Measurements from ENCODE around the gene GIGYF2.
"Not testable (repeated sequence)": the region's sequence is repeated elsewhere in the genome, so short reads cannot be mapped to it uniquely, and the experiment has no call there.

Gene GIGYF2

GRCh38 chr2:232892843-232893242 is 195.7 kb downstream of the GIGYF2 start:
- no peak for DNase-seq (ENCODE audit: low read depth)

GRCh38 chr2:232893834-232894233 is 196.7 kb downstream of the GIGYF2 start:
- DNase-seq (ENCODE audit: low read depth), result no peak

DNA sequence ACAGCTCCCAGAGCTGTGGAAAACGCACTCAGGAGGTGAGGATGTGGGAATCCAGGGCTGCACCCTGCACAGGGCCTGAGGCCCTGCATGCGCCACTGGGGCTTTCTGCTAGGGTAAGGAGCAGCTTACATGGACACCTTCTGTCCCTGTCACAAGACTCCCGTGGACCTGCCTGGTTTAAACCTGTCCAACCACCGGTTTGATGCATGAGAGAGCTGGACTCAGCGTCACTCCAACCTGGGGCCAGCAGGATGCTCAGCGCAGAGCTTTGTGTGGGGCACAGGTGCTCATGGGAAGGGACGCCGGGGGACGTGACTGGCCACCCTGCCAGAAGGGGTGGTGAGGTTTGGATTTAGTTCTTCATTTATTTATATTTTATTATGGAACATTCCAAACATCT is 197.1 kb downstream of the GIGYF2 start:
- no peak for DNase-seq (ENCODE audit: low read depth)

GRCh38 chr2:232894746-232895145 is 197.6 kb downstream of the GIGYF2 start:
- DNase-seq (ENCODE audit: low read depth), result no peak

GRCh38 chr2:232896111-232896510 is 199.0 kb downstream of the GIGYF2 start:
- DNase-seq (ENCODE audit: low read depth), result no peak

DNA sequence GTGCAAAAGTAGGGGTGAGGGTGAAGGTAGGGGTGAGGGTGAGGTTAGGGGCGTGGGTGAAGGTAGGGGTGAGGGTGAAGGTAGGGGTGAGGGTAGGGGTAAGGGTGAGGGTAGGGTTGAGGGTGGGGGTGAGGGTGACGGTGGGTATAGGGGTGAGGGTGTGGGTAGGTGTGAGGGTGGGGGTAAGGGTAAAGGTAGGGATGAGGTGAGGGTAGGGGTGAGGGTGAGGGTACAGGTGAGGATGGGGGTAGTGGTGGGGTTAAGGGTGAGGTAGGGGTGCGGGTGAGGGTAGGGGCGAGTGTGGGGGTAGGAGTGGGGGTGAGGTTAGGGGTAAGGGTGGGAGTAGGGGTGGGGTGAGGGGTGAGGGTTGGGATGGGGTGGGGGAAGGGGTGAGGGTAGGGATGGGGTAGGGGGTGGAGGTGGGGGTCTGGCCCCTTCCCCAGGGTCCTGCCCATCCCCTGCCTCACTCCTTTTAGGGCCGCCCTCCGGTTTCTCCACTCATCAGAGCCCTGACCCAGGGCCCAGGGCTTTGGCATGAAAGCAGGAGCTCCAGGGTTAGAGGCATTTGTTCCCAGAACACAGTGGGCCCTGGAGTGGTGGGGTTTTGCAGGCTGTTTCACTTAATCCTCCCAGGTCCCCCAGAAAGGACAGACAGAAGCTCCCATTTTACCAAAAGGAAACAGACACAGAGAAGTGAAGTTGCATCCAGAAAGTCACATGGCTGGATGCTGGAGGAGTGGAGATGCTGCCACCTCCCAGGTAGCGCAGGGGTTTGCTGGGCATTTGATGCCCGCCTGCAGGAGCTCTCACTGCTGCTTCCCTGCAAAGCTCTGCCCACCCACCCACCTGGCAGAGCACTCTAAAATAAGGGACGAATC is 199.8 kb downstream of the GIGYF2 start:
- no peak for DNase-seq (ENCODE audit: low read depth)

DNA sequence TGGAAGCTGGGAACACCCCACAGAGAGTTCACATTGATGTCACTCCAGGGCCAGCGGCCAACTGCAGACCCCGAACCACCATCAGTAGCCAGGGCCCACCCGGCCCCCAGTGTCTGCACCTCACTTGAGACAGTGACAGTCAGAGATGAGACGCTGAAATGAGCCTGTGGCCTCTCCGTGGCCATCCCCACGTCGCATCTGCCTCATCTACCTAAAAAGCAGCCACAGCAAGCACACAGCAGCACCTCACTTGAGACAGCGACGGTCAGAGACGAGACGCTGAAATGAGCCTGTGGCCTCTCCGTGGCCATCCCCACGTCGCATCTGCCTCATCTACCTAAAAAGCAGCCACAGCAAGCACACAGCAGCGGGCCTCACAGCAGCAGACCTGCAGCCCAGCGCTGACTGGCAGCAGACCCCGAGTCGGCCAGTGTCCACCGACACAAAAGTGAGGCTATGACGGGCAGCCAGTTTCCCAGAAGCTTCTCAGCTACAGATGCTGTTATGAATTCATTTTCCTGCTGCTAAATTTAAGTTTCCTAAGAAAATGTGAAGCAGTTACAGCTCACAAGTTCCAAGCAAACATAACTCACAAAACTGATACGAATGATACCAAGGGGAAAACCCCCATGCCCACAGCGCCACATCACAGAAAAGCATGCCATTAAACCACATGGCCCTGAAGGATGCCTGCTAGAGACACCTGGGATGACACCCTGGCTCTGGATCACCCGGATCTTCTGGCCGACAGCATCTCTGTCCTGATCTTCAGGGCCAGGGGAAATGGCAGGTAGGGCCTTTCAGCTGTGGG is 200.7 kb downstream of the GIGYF2 start:
- peak; percentile 65 for DNase-seq (ENCODE audit: low read depth)

- DNase-seq (ENCODE audit: low read depth), result no peak
Observed at GRCh38 chr2:232898592-232899543, 201.7 kb downstream of the GIGYF2 start.

DNA sequence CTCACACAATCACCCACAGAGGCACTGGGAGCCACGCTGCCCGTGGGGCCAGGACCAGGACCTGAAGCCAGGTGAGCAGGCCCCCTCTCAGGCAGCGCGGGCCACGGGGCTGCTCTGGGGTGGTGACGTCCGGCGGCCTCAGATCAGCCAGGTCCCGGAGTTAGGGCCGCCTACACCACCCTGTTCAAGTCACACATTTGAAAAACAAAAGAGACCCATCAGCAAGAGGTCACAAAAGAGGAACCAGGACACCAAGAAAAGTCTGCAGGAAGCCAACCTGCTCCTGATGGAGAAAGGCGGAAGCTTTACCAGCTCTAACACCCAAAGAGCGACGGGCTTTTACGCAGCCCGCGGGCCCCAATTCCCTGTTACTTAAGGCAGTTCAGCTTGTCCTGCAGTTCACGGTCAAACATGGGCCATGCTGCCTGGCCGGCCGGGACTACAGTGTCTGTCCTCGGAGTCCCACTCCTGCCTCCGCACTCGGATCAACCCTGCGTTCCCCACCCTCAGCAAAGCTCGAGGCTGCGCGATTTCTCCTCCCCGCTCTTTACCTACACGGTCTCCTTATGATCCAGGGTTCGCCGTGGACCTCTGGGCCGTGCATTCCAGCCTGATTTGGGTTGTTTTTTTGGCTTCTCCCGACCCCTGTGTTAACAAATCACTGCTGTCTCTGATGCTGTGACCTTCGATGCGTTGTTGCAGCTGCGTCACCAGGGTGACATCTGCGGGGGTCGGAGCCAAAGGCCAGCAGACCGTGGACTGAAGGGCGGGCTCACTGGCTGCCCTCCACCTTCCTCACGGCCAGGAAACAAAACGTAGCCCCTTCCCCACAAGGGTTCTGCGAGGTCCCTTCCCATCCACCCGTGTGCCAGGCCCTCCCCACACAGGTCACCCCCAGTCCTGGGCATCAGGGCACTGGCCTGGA is 203.9 kb downstream of the GIGYF2 start:
- no peak for DNase-seq (ENCODE audit: low read depth)

GRCh38 chr2:232901736-232902578 is 204.8 kb downstream of the GIGYF2 start:
- DNase-seq (ENCODE audit: low read depth), result peak; percentile 60

- DNase-seq (ENCODE audit: low read depth), result no peak
Observed at GRCh38 chr2:232903989-232904388, 206.9 kb downstream of the GIGYF2 start.

DNA sequence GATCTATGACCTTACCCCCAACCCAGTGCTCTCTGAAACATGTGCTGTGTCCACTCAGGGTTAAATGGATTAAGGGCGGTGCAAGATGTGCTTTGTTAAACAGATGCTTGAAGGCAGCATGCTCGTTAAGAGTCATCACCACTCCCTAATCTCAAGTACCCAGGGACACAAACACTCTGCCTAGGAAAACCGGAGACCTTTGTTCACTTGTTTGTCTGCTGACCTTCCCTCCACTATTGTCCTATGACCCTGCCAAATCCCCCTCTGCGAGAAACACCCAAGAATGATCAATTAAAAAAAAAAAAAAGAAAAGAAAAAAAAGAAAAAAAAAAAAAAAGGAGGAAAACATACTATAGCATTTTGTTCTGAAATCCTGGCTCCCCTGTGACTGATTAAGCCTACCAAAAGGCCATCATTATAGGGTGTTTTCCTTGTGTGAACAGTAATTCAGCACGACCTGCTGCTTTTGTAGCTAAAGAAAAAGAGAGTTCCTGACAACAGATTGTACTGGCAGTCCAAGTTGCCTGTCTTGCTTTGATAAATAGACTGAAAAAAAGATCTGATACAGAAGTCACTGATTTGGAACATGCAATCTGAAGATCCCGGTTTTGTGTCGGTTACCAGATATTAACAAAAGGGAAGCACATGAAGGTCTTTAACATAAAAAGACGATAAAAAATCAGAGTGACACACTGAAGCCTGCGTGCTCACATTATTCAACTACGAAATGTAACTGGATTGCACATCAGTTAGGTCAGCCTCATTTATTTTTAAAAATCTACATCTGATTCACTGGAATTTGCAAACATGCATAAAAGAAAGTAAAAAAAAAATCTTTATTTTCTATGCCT is 210.0 kb downstream of the GIGYF2 start:
- DNase-seq (ENCODE audit: low read depth), result not testable (repeated sequence)

DNA sequence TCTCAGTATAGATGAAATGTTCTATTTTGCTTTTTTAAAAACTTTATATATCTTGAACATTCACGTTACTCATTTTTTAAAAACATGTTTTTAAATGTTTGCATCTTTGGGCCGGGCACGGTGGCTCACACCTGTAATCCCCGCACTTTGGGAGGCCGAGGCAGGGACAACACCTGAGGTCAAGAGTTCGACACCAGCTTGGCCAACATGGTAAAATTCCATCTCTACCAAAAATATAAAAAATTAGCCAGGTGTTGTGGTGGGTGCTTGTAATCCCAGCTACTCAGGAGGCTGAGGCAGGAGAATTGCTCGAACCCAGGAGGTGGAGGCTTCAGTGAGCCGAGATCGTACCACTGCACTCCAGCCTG is 210.6 kb downstream of the GIGYF2 start:
- not testable (repeated sequence) for DNase-seq (ENCODE audit: low read depth)

DNA sequence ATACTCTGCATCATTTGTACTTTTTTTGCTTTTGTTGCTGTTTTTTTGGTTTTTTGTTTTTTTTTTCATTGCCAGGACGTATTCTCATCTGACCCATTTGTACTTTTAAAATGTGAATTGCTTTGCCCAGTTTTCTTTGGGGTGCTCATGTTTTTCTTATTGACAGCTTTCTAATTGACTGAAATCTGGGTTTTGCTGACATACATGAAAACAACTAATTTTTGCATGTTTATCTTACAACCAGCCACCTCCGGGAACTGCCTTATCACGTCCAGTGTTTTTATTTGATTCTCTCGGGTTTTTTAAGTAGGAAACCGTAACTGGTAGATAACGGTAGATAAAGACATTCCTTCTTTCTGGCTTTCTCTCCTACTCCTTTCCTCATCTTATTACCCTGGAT is 211.6 kb downstream of the GIGYF2 start:
- no peak for DNase-seq (ENCODE audit: low read depth)

All from activated T-cell treated with anti-CD3 and anti-CD28 coated beads for 48 hours (primary cell).